AG09319 (cell line): Measurements from ENCODE around the gene SERTAD1.

ENCODE experiments used
- DNase-seq: peaks from one replicate; pipeline ENCODE4 v3.0.0-alpha.2; 2010; ENCODE audit warnings: low read depth; ENCODE audit errors: extremely low read depth
- CTCF ChIP-seq: IDR thresholded peaks from 2 replicates; pipeline ENCODE4 v1.5.1; 2011; ENCODE audit warnings: low read depth, mild to moderate bottlenecking, inconsistent platforms, low read length, moderate library complexity

Gene SERTAD1

GRCh38 chr19:40393894-40394815 lies 31.6 kb downstream of the SERTAD1 start:
- TF ChIP-seq CTCF: no peak
- no peak for DNase-seq

- DNase-seq: no peak
Measured at GRCh38 chr19:40392894-40393517, 32.8 kb downstream of the SERTAD1 start.

GRCh38 chr19:40392123-40392522 lies 33.7 kb downstream of the SERTAD1 start:
- DNase-seq: no peak
- TF ChIP-seq CTCF: no peak

More at GRCh38 chr19:40392894-40393517, 32.8 kb downstream of the SERTAD1 start:
- no peak; the same call in none of the 2 replicates for TF ChIP-seq CTCF

- TF ChIP-seq CTCF: no peak
- no peak for DNase-seq
Measured at GRCh38 chr19:40390084-40390742, 35.6 kb downstream of the SERTAD1 start, which contains the start of gene HIPK4. Gene HIPK4 (minus strand): TSS chr19:40390181. CDS start chr19:40389902, 279 bp downstream.

GRCh38 chr19:40389404-40390083 lies 36.2 kb downstream of the SERTAD1 start:
- DNase-seq: no peak
- no peak for TF ChIP-seq CTCF

- no peak for DNase-seq
- TF ChIP-seq CTCF: no peak
Measured at GRCh38 chr19:40388481-40388880, 37.3 kb downstream of the SERTAD1 start.
